Measurements from ENCODE around the gene MYT1. TPM values are rescaled to one million over a fixed set of nuclear protein-coding genes. Genes with fewer than 3 reads are reported as not detected.

Gene MYT1
- total RNA-seq, 2 donors from 2014 or later: 0.19 to 0.22 TPM

GRCh38 chr20:64210656-64211369 lies 46.6 kb downstream of the MYT1 start:
- intact Hi-C loops (cut with DNase I): no loop called here
- DNase-seq: no peak
- Histone ChIP-seq H3K4me3 (no peak overlapping the region), H3K9ac (ENCODE audit: low read depth in 2 of 2, low read length in 2 of 2) (no peak overlapping the region), H3K4me1 (no peaks in the 10 kb centered on the region), H3K9me3 (no peaks in the 10 kb centered on the region), H3K27ac (no peak overlapping the region), H3K36me3 (no peaks in the 10 kb centered on the region), H3K27me3 (no peaks in the 10 kb centered on the region)
- no peak for TF ChIP-seq CTCF (IDR thresholded peaks at IDR 0.05)

GRCh38 chr20:64211874-64212658 lies 47.8 kb downstream of the MYT1 start:
- no peak for TF ChIP-seq CTCF (IDR thresholded peaks at IDR 0.05)
- DNase-seq: no peak
- no peak overlapping the region for H3K9ac ChIP-seq (ENCODE audit: low read depth in 2 of 2, low read length in 2 of 2)

GRCh38 chr20:64212755-64213154 lies 48.5 kb downstream of the MYT1 start:
- no peaks in the 10 kb centered on the region for H3K4me1 ChIP-seq
- no peak overlapping the region for H3K4me3 ChIP-seq
- no peaks in the 10 kb centered on the region for H3K9me3 ChIP-seq
- no peaks in the 10 kb centered on the region for H3K36me3 ChIP-seq
- intact Hi-C loops (cut with DNase I): no loop called here
- DNase-seq: no peak
- H3K9ac ChIP-seq (ENCODE audit: low read depth in 2 of 2, low read length in 2 of 2): no peak overlapping the region
- TF ChIP-seq CTCF (IDR thresholded peaks at IDR 0.05): no peak
- H3K27me3 ChIP-seq: no peaks in the 10 kb centered on the region
- H3K27ac ChIP-seq: no peak overlapping the region

More at GRCh38 chr20:64211874-64212658, 47.8 kb downstream of the MYT1 start:
- no peaks in the 10 kb centered on the region for H3K36me3 ChIP-seq
- no peaks in the 10 kb centered on the region for H3K9me3 ChIP-seq
- H3K27ac ChIP-seq: no peak overlapping the region
- no peak overlapping the region for H3K4me3 ChIP-seq
- no peaks in the 10 kb centered on the region for H3K4me1 ChIP-seq
- intact Hi-C loops (cut with DNase I): no loop called here
- no peaks in the 10 kb centered on the region for H3K27me3 ChIP-seq

GRCh38 chr20:64214113-64214512 lies 49.9 kb downstream of the MYT1 start:
- H3K9me3 ChIP-seq: no peaks in the 10 kb centered on the region
- no peaks in the 10 kb centered on the region for H3K36me3 ChIP-seq
- H3K27me3 ChIP-seq: no peaks in the 10 kb centered on the region
- intact Hi-C loops (cut with DNase I): no loop called here
- no peaks in the 10 kb centered on the region for H3K4me1 ChIP-seq
- H3K4me3 ChIP-seq: no peak overlapping the region
- no peak overlapping the region for H3K9ac ChIP-seq (ENCODE audit: low read depth in 2 of 2, low read length in 2 of 2)
- DNase-seq: no peak
- no peak overlapping the region for H3K27ac ChIP-seq
- TF ChIP-seq CTCF (IDR thresholded peaks at IDR 0.05): no peak

GRCh38 chr20:64214952-64215351 lies 50.7 kb downstream of the MYT1 start:
- H3K36me3 ChIP-seq: no peaks in the 10 kb centered on the region
- TF ChIP-seq CTCF (IDR thresholded peaks at IDR 0.05): no peak
- intact Hi-C loops (cut with DNase I): no loop called here

More at GRCh38 chr20:64214952-64215351, 50.7 kb downstream of the MYT1 start:
- Histone ChIP-seq H3K9me3 (no peaks in the 10 kb centered on the region), H3K9ac (ENCODE audit: low read depth in 2 of 2, low read length in 2 of 2) (no peak overlapping the region), H3K27me3 (no peaks in the 10 kb centered on the region), H3K4me3 (no peak overlapping the region), H3K4me1 (no peaks in the 10 kb centered on the region), H3K27ac (no peak overlapping the region)
- no peak for DNase-seq

Measured in colonic mucosa (tissue), 4 donors.